SK-N-DZ (cell line): Measurements from ENCODE around the gene DENND1B.
A peak's percentile ranks its signal among the peaks of the same experiment; 100 is the strongest.
"Not testable (repeated sequence)": the region's sequence is repeated elsewhere in the genome, so short reads cannot be mapped to it uniquely, and the experiment has no call there.

ENCODE experiments used
- DNase-seq: peaks from one replicate; pipeline ENCODE4 v3.0.0-alpha.2; 2015; ENCODE audit warnings: low spot score

The DENND1B gene

GRCh38 chr1:197559244-197559643 is 216.0 kb downstream of the DENND1B start:
- DNase-seq: no peak

- DNase-seq: no peak
These were observed 218.0 kb downstream of the DENND1B start for GRCh38 chr1:197557302-197557701.

GRCh38 chr1:197553281-197553680 is 222.0 kb downstream of the DENND1B start:
- no peak for DNase-seq

GRCh38 chr1:197546989-197547388 is 228.3 kb downstream of the DENND1B start:
- DNase-seq: no peak

- no peak for DNase-seq
These were observed 230.7 kb downstream of the DENND1B start for GRCh38 chr1:197544553-197544952.

- DNase-seq: no peak
These were observed 231.2 kb downstream of the DENND1B start for GRCh38 chr1:197544130-197544529.

- DNase-seq: no peak
These were observed 233.9 kb downstream of the DENND1B start for GRCh38 chr1:197541411-197541810.

GRCh38 chr1:197526736-197527371 is 248.4 kb downstream of the DENND1B start:
- peak; percentile 33 for DNase-seq

GRCh38 chr1:197521118-197521739 is 254.1 kb downstream of the DENND1B start:
- DNase-seq: peak; percentile 29

GRCh38 chr1:197519741-197520334 is 255.4 kb downstream of the DENND1B start:
- no peak for DNase-seq

- no peak for DNase-seq
These were observed 259.9 kb downstream of the DENND1B start for GRCh38 chr1:197515421-197515820.

GRCh38 chr1:197510691-197511378 is 264.4 kb downstream of the DENND1B start:
- DNase-seq: no peak

GRCh38 chr1:197496722-197497121 is 278.6 kb downstream of the DENND1B start:
- DNase-seq: no peak

- DNase-seq: not testable (repeated sequence)
These were observed 283.8 kb downstream of the DENND1B start for GRCh38 chr1:197491505-197491904.

GRCh38 chr1:197486946-197487345 is 288.3 kb downstream of the DENND1B start:
- no peak for DNase-seq

GRCh38 chr1:197485790-197486189 is 289.5 kb downstream of the DENND1B start:
- no peak for DNase-seq

- DNase-seq: no peak
These were observed 294.2 kb downstream of the DENND1B start for GRCh38 chr1:197481101-197481500.

GRCh38 chr1:197480446-197480845 is 294.8 kb downstream of the DENND1B start:
- peak; percentile 28 for DNase-seq

- DNase-seq: no peak
These were observed 303.1 kb downstream of the DENND1B start for GRCh38 chr1:197472141-197472540.

- no peak for DNase-seq
These were observed 303.9 kb downstream of the DENND1B start for GRCh38 chr1:197471248-197471985.

GRCh38 chr1:197470330-197470729 is 304.9 kb downstream of the DENND1B start:
- DNase-seq: no peak
